IgD-negative memory B cell (primary cell): ENCODE measurements around the gene RAB10. TPM values are rescaled to one million over a fixed set of nuclear protein-coding genes. Genes with fewer than 3 reads are reported as not detected.
"Not testable (repeated sequence)": the region's sequence is repeated elsewhere in the genome, so short reads cannot be mapped to it uniquely, and the experiment has no call there.

Experiments used
- H3K27ac Mint-ChIP-seq, 3 donors: one replicate each; pipeline ENCODE4 v1.8.0; 2020 to 2022; ENCODE audit warnings: mild to moderate bottlenecking in 3 of 3, mixed read lengths in 3 of 3, moderate library complexity in 1 of 3
- H3K27me3 Mint-ChIP-seq: one replicate; pipeline ENCODE4 v1.8.0; 2021; ENCODE audit warnings: mixed read lengths
- H3K36me3 Mint-ChIP-seq: one replicate; pipeline ENCODE4 v1.8.0; 2020; ENCODE audit warnings: mild to moderate bottlenecking, mixed read lengths
- H3K4me1 Mint-ChIP-seq, 3 donors: one replicate each; pipeline ENCODE4 v1.8.0; 2020 to 2022; ENCODE audit warnings: mixed read lengths in 3 of 3, mild to moderate bottlenecking in 1 of 3
- H3K4me3 Mint-ChIP-seq, 4 donors: one replicate each; pipeline ENCODE4 v1.8.0; 2020 to 2022; ENCODE audit warnings: mild to moderate bottlenecking in 4 of 4, mixed read lengths in 4 of 4, moderate library complexity in 3 of 4
- H3K9me3 Mint-ChIP-seq, 3 donors: one replicate each; pipeline ENCODE4 v1.8.0; 2020 to 2021; ENCODE audit warnings: mixed read lengths in 3 of 3, mild to moderate bottlenecking in 1 of 3
- polyA plus RNA-seq: library from polyadenylated mRNA; unstranded; fragments of 300-500 nt; fragmentation: Illumina TruSeq; gene quantifications from one replicate; pipeline ENCODE4 v1.2.3, GENCODE V29; 2021

RAB10 gene
- polyA plus RNA-seq, 1 donor from 2014 or later: 86.1 TPM

GRCh38 chr2:26164231-26164630 lies 130.3 kb downstream of the RAB10 start:
- H3K4me3 Mint-ChIP-seq: no peak overlapping the region
- no peaks in the 10 kb centered on the region for H3K4me1 Mint-ChIP-seq
- H3K27me3 Mint-ChIP-seq: peaks cover 4% of the 10 kb centered on the region
- H3K36me3 Mint-ChIP-seq: no peaks in the 10 kb centered on the region
- H3K9me3 Mint-ChIP-seq: no peaks in the 10 kb centered on the region
- H3K27ac Mint-ChIP-seq: no peak overlapping the region

- H3K27ac Mint-ChIP-seq: no peak overlapping the region
- H3K36me3 Mint-ChIP-seq: no peaks in the 10 kb centered on the region
- H3K9me3 Mint-ChIP-seq: no peaks in the 10 kb centered on the region
- peaks cover 4% of the 10 kb centered on the region for H3K27me3 Mint-ChIP-seq
- H3K4me1 Mint-ChIP-seq: no peaks in the 10 kb centered on the region
- H3K4me3 Mint-ChIP-seq: no peak overlapping the region
Observed at GRCh38 chr2:26164641-26165211, 130.8 kb downstream of the RAB10 start.

DNA sequence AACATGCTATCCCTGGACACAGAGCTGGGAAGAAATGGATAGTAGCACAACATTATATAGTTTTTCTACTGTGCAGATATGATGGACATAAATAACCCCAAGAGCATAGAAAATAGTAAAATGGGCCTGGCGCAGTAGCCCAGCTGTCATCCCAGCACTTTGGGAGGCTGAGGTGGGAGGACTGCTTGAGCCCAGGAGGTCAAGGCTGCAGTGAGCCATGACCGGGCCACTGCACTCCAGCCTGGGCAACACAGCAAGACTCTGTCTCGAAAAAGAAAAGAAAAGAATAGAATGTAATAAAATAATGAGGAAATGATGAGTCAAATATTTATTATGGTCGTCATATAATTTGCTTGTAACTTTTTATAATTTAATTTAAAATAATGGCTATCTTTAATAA lies 131.5 kb downstream of the RAB10 start:
- Mint-ChIP-seq H3K4me3 (no peak overlapping the region), H3K9me3 (no peaks in the 10 kb centered on the region), H3K4me1 (no peaks in the 10 kb centered on the region), H3K36me3 (no peaks in the 10 kb centered on the region), H3K27ac (no peak overlapping the region), H3K27me3 (peaks cover 2% of the 10 kb centered on the region)

DNA sequence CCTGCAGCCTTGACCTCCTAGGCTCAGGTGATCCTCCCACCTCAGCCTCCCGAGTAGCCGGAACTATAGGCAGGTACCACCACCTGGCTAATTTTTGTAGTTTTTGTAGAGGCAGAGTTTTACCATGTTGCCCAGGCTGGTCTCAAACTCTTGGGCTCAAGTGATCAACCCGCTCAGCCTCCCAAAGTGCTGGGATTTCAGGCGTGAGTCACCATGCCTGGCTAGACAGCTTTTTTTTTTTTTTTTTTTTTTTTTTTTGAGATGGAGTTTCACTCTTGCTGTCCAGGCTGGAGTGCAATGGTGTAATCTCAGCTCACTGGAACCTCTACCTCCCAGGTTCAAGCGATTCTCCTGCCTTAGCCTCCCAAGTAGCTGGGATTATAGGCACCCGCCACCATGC lies 132.7 kb downstream of the RAB10 start:
- H3K4me1 Mint-ChIP-seq: not testable (repeated sequence)

DNA sequence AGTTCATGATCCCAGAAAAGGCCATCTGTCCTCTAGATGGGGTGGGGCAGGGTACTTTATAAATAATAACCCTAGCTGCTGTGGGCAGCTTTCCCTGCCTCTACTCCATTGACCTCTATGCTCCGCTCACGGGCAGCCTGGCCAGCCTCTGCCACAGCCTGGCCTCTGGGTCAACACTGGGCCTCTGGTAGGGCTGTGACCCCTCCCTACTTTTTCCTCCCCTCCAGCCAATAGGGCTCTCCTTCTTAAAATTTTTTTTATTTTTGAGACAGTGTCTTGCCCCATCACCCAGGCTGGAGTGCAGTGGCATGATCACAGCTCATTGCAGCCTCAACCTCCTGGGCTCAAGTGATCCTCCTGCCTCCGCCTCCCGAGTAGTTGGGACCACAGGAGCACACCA lies 134.9 kb downstream of the RAB10 start:
- Mint-ChIP-seq H3K9me3 (peaks cover 0 to 2% (median 0%) of the 10 kb centered on the region in 3 donors), H3K27ac (no peak overlapping the region), H3K36me3 (no peaks in the 10 kb centered on the region), H3K4me1 (peaks cover 3 to 6% (median 3%) of the 10 kb centered on the region in 3 donors), H3K27me3 (peaks cover 17% of the 10 kb centered on the region), H3K4me3 (no peak overlapping the region)

More for the DNA sequence above, 132.7 kb downstream of the RAB10 start:
- not testable (repeated sequence) for H3K4me3 Mint-ChIP-seq, H3K36me3 Mint-ChIP-seq, H3K9me3 Mint-ChIP-seq, H3K27ac Mint-ChIP-seq, H3K27me3 Mint-ChIP-seq

DNA sequence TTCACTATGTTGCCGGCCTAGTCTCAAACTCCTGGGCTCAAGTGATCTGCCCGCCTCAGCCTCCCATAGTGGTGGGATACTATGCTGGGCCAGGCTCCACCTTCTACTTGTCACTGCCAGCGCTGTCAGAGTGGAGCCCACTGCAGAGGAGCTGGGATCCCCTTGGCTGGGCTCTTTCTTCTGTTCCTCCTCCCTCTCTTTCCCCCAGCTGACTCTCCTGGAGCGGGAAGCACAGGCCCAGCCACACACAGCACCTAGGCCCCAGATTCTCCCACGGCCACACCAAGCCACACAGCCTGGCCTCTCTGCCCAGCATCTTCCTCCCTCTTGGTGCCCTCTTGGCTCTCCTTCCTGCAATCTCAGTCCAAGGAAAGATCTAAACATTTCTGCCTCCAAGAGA lies 135.3 kb downstream of the RAB10 start:
- peaks cover 19% of the 10 kb centered on the region for H3K27me3 Mint-ChIP-seq
- no peaks in the 10 kb centered on the region for H3K36me3 Mint-ChIP-seq
- H3K9me3 Mint-ChIP-seq: peaks cover 0 to 2% (median 0%) of the 10 kb centered on the region in 3 donors
- H3K4me3 Mint-ChIP-seq: no peak overlapping the region
- peak overlapping the region in 1 of 3 donors; percentile 20 for H3K27ac Mint-ChIP-seq
- peaks cover 3 to 7% (median 4%) of the 10 kb centered on the region in 3 donors for H3K4me1 Mint-ChIP-seq

- peaks cover 25% of the 10 kb centered on the region for H3K27me3 Mint-ChIP-seq
Observed at GRCh38 chr2:26169681-26170414, 136.0 kb downstream of the RAB10 start.

DNA sequence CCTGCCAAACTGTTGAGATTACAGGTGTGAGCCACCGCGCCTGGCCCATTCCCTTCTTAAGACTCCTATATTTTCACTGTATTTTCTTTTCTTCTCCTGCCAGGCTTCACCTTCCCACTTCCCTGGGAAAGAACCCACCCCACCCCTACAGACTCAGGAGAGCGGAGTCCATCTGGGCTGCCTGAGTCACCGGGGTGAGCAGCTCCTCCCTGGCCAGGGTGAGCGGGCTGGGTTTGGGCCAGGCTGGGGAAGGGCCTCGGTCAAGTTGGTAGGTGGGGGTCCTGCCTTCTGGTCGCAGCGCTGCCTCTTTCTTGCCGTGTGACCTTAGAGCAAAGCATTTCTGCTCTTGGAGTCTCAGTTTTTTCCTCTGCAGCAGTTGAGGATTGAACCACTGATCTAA lies 136.9 kb downstream of the RAB10 start:
- peak overlapping the region in 2 of 4 donors; percentile 67 to 89 for H3K4me3 Mint-ChIP-seq
- H3K36me3 Mint-ChIP-seq: no peaks in the 10 kb centered on the region
- H3K27me3 Mint-ChIP-seq: peaks cover 27% of the 10 kb centered on the region
- H3K4me1 Mint-ChIP-seq: peaks cover 6 to 11% (median 7%) of the 10 kb centered on the region in 3 donors
- no peak overlapping the region for H3K27ac Mint-ChIP-seq
- H3K9me3 Mint-ChIP-seq: peaks cover 0 to 2% (median 0%) of the 10 kb centered on the region in 3 donors

More at GRCh38 chr2:26169681-26170414, 136.0 kb downstream of the RAB10 start:
- Mint-ChIP-seq H3K9me3 (peaks cover 0 to 2% (median 0%) of the 10 kb centered on the region in 3 donors), H3K4me3 (no peak overlapping the region), H3K36me3 (no peaks in the 10 kb centered on the region), H3K4me1 (peaks cover 6 to 11% (median 7%) of the 10 kb centered on the region in 3 donors), H3K27ac (peak overlapping the region in 1 of 3 donors; percentile 20)

- peaks cover 25% of the 10 kb centered on the region for H3K27me3 Mint-ChIP-seq
- H3K4me1 Mint-ChIP-seq: peaks cover 6 to 11% (median 7%) of the 10 kb centered on the region in 3 donors
- peaks cover 0 to 2% (median 0%) of the 10 kb centered on the region in 3 donors for H3K9me3 Mint-ChIP-seq
- H3K27ac Mint-ChIP-seq: peak overlapping the region in 1 of 3 donors; percentile 62
- H3K4me3 Mint-ChIP-seq: peak overlapping the region; percentile 67 to 92 (median 83)
- no peaks in the 10 kb centered on the region for H3K36me3 Mint-ChIP-seq
Observed at GRCh38 chr2:26172189-26172870, 138.4 kb downstream of the RAB10 start.

DNA sequence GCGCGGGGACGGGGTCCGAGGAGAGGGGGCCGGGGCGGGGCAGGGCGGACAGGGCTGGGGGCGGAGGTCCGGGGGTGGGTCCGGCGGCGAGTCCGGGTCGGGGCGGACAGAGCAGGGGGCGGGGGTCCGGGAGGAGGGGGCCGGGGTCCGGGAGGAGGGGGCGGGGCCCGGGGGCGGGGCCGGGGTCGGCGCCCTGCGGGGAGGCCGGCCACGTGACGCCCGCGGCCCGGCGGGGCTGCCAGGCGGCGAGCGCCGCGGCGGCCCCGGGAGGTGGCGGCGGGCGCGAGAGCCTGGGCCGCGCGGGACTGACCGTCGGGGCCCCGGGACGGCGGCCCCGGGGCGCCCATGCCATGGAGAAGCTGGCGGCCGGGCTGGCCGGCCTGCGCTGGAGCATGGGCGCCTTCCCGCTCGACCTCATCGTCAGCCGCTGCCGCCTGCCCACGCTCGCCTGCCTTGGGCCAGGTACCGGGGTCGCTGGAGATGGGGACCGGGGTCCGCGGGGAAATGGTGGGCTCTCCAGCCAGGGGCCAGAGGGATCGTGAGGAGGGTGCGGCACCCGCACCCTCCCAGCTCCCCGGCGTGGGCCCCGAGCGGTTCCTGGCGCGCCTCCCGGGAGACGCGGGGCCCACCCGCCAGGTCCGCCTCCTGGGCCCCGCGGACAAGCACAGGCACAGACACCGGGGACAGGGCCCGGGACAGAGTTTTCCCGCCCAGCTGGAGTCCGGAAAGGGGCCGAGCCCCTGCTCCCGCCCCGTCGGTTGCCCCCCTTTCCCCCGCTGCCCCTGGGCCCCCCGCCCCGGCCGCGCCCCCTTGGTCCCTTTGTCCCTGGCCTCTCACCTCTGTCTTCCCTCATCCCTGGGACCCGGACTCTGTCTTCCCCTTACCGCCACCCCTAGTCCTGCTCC lies 139.2 kb downstream of the RAB10 start, which contains the start of gene GAREM2:
Gene GAREM2, plus strand, starts transcription at position 218 of the 905 bp plus-strand sequence. Its CDS starts 133 bp downstream, at position 351.
- H3K4me1 Mint-ChIP-seq: peaks cover 6 to 11% (median 7%) of the 10 kb centered on the region in 3 donors
- no peaks in the 10 kb centered on the region for H3K36me3 Mint-ChIP-seq
- H3K4me3 Mint-ChIP-seq: peak within 1 kb of the TSS; percentile 67 to 92 (median 83)
- peaks cover 25% of the 10 kb centered on the region for H3K27me3 Mint-ChIP-seq
- H3K9me3 Mint-ChIP-seq: peaks cover 0 to 2% (median 0%) of the 10 kb centered on the region in 3 donors
- H3K27ac Mint-ChIP-seq: peak within 1 kb of the TSS in 1 of 3 donors; percentile 62

GRCh38 chr2:26173776-26174482 lies 140.0 kb downstream of the RAB10 start:
- Mint-ChIP-seq H3K36me3 (no peaks in the 10 kb centered on the region), H3K4me1 (peaks cover 6 to 11% (median 7%) of the 10 kb centered on the region in 3 donors), H3K9me3 (peaks cover 0 to 2% (median 0%) of the 10 kb centered on the region in 3 donors), H3K4me3 (peak overlapping the region; percentile 54 to 89 (median 76)), H3K27ac (no peak overlapping the region), H3K27me3 (peaks cover 28% of the 10 kb centered on the region)

- H3K36me3 Mint-ChIP-seq: no peaks in the 10 kb centered on the region
- H3K4me3 Mint-ChIP-seq: peak overlapping the region; percentile 54 to 89 (median 63)
- peaks cover 6 to 11% (median 10%) of the 10 kb centered on the region in 3 donors for H3K4me1 Mint-ChIP-seq
- H3K9me3 Mint-ChIP-seq: peaks cover 0 to 2% (median 0%) of the 10 kb centered on the region in 3 donors
- H3K27me3 Mint-ChIP-seq: peaks cover 32% of the 10 kb centered on the region
- no peak overlapping the region for H3K27ac Mint-ChIP-seq
Observed at GRCh38 chr2:26174691-26175465, 141.0 kb downstream of the RAB10 start.
